Measurements from ENCODE around the gene NCEH1.

NCEH1 gene

GRCh38 chr3:172694573-172695246 is 16.2 kb downstream of the NCEH1 start:
- Histone ChIP-seq H3K4me2 (ENCODE audit: insufficient read depth, low read length) (no peak overlapping the region), H2AFZ (ENCODE audit: low read depth, low read length) (no peak overlapping the region), H3K9me3 (ENCODE audit: insufficient read depth, low read length, severe bottlenecking) (no peaks in the 10 kb centered on the region), H3K4me1 (ENCODE audit: insufficient read depth, low read length) (peaks cover 8% of the 10 kb centered on the region), H3K4me3 (ENCODE audit: low read depth in 1 of 2, low read length in 2 of 2) (no peak overlapping the region), H3K27me3 (ENCODE audit: insufficient read depth, low read length, poor library complexity) (no peaks in the 10 kb centered on the region), H3K36me3 (ENCODE audit: insufficient read depth, low read length) (no peaks in the 10 kb centered on the region), H3K27ac (ENCODE audit: low read length) (no peak overlapping the region), H4K20me1 (ENCODE audit: insufficient read depth, low read length) (no peaks in the 10 kb centered on the region), H3K79me2 (ENCODE audit: insufficient read depth, low read length) (no peaks in the 10 kb centered on the region), H3K9ac (ENCODE audit: low read depth, low read length) (no peak overlapping the region)
- DNase-seq = no peak
- TF ChIP-seq CTCF (IDR thresholded peaks at IDR 0.05; ENCODE audit: borderline replicate concordance, extremely low read depth, low read length, poor library complexity, severe bottlenecking) (no peak), EZH2 (IDR thresholded peaks at IDR 0.05; ENCODE audit: borderline replicate concordance, low read depth, low read length, severe bottlenecking) (no peak)
- ATAC-seq (ENCODE audit: insufficient read depth, low read depth) = no peak

GRCh38 chr3:172692751-172693338 is 18.0 kb downstream of the NCEH1 start:
- no peaks in the 10 kb centered on the region for H4K20me1 ChIP-seq (ENCODE audit: insufficient read depth, low read length)
- no peak overlapping the region for H3K27ac ChIP-seq (ENCODE audit: low read length)
- H3K9ac ChIP-seq (ENCODE audit: low read depth, low read length) = no peak overlapping the region
- no peaks in the 10 kb centered on the region for H3K9me3 ChIP-seq (ENCODE audit: insufficient read depth, low read length, severe bottlenecking)
- H3K36me3 ChIP-seq (ENCODE audit: insufficient read depth, low read length) = no peaks in the 10 kb centered on the region
- H3K4me3 ChIP-seq (ENCODE audit: low read depth in 1 of 2, low read length in 2 of 2) = no peak overlapping the region
- peaks cover 8% of the 10 kb centered on the region for H3K4me1 ChIP-seq (ENCODE audit: insufficient read depth, low read length)
- peak; percentile 59; the same call in 2 of the 3 replicates for ATAC-seq (ENCODE audit: insufficient read depth, low read depth)
- TF ChIP-seq CTCF (IDR thresholded peaks at IDR 0.05; ENCODE audit: borderline replicate concordance, extremely low read depth, low read length, poor library complexity, severe bottlenecking) (no peak), EZH2 (IDR thresholded peaks at IDR 0.05; ENCODE audit: borderline replicate concordance, low read depth, low read length, severe bottlenecking) (no peak)
- H3K4me2 ChIP-seq (ENCODE audit: insufficient read depth, low read length) = no peak overlapping the region
- H3K79me2 ChIP-seq (ENCODE audit: insufficient read depth, low read length) = no peaks in the 10 kb centered on the region
- no peaks in the 10 kb centered on the region for H3K27me3 ChIP-seq (ENCODE audit: insufficient read depth, low read length, poor library complexity)
- peak overlapping the region; percentile 67 for H2AFZ ChIP-seq (ENCODE audit: low read depth, low read length)
- DNase-seq = no peak

GRCh38 chr3:172690936-172691335 is 19.9 kb downstream of the NCEH1 start:
- TF ChIP-seq CTCF (IDR thresholded peaks at IDR 0.05; ENCODE audit: borderline replicate concordance, extremely low read depth, low read length, poor library complexity, severe bottlenecking) (no peak), EZH2 (IDR thresholded peaks at IDR 0.05; ENCODE audit: borderline replicate concordance, low read depth, low read length, severe bottlenecking) (no peak)
- no peak for ATAC-seq (ENCODE audit: insufficient read depth, low read depth)
- no peak overlapping the region for H3K4me2 ChIP-seq (ENCODE audit: insufficient read depth, low read length)

More at GRCh38 chr3:172690936-172691335, 19.9 kb downstream of the NCEH1 start:
- H3K79me2 ChIP-seq (ENCODE audit: insufficient read depth, low read length) = no peaks in the 10 kb centered on the region
- no peaks in the 10 kb centered on the region for H3K9me3 ChIP-seq (ENCODE audit: insufficient read depth, low read length, severe bottlenecking)
- no peak overlapping the region for H3K27ac ChIP-seq (ENCODE audit: low read length)
- no peaks in the 10 kb centered on the region for H3K36me3 ChIP-seq (ENCODE audit: insufficient read depth, low read length)
- no peak overlapping the region for H3K4me3 ChIP-seq (ENCODE audit: low read depth in 1 of 2, low read length in 2 of 2)
- H2AFZ ChIP-seq (ENCODE audit: low read depth, low read length) = no peak overlapping the region
- no peak overlapping the region for H3K9ac ChIP-seq (ENCODE audit: low read depth, low read length)
- no peaks in the 10 kb centered on the region for H3K27me3 ChIP-seq (ENCODE audit: insufficient read depth, low read length, poor library complexity)
- H3K4me1 ChIP-seq (ENCODE audit: insufficient read depth, low read length) = peaks cover 8% of the 10 kb centered on the region
- no peak for DNase-seq
- H4K20me1 ChIP-seq (ENCODE audit: insufficient read depth, low read length) = no peaks in the 10 kb centered on the region

Data from DND-41 (cell line).